Head of caudate nucleus (tissue), 42 donors: ENCODE measurements around the gene DND1.
"Not testable (repeated sequence)": the region's sequence is repeated elsewhere in the genome, so short reads cannot be mapped to it uniquely, and the experiment has no call there.

Source experiments
- DNase-seq, 42 donors: peaks; one replicate each; pipeline versions ENCODE4 v3.0.0 to v3.0.0-alpha.2; 2020 to 2021; ENCODE audit warnings: mixed read lengths in 7 of 42
- intact Hi-C: fragments of 100-400 bp; cut with DNase I; formaldehyde crosslinking; loops from one replicate; pipeline ENCODE4 v1.15.0; 2022

The DND1 gene

DNA sequence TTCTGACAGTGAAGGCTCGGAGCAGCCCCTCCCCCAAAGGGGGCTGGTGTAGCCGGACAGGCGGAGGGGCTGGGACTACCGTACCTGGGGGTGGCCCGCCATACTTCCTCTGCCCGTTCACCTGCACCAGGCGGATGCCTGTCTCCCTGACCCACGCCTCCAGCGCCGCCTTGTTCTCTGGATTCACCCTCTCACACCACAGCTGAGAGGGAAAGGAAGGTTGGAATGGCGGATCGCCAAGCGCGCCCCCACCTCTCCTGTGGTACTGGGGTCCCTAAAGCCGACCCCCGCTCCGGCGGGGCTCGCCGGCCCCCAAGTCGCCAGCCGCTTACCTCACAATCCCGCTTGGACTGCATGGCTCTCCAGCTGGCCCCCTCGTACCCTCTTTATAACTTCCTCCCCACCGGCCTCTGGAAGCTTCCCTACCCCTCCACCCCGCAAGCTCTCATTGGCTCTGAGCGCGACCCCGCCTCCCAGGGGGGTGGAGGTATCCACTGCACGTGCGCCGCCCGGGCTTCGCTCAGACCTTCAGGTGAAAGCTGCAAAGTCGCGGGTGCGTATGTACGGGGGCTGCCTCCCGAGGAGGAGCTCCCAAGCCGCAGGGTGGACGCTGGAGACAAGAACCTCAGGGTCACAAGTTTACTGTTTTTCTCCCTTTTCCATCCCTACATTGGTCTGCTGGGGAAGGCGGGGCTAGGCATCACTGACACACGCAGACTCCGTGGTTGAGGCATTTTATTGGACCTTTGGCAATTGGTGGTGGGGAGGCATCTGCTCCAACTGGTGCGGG lies at the start of gene DND1:
Gene DND1 (minus strand): TSS at position 390 of the 790 bp plus-strand sequence. CDS start 34 bp downstream, at position 356.
- peak in 1 of 42 donors; percentile 36 for DNase-seq
- intact Hi-C loops = no loop called here

DNA sequence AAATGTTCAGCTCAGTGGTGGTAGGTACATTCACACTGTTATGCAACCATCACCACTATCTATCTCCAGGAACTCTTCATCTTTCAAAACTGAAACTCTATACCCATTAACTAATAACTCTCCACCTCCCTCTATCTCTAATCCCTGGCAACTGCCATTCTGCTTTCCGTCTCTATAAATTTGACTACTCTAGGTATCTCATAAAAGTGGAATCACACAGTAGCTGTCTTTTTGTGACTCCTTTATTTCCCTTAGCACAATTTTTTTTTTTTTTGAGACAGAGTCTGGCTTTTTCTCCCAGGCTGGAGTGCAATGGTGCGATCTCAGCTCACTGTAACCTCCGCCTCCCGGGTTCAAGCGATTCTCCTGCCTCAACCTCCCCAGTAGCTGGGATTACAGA lies 48.0 kb upstream of the DND1 start:
- DNase-seq, intact Hi-C loops: not testable (repeated sequence)

- DNase-seq, intact Hi-C loops: not testable (repeated sequence)
Observed at GRCh38 chr5:140720738-140721137, 47.4 kb upstream of the DND1 start.

- intact Hi-C loops = no loop called here
Observed at GRCh38 chr5:140718266-140718592, 44.9 kb upstream of the DND1 start.

GRCh38 chr5:140716238-140716637 lies 42.9 kb upstream of the DND1 start:
- DNase-seq, intact Hi-C loops: not testable (repeated sequence)

More at GRCh38 chr5:140718266-140718592, 44.9 kb upstream of the DND1 start:
- DNase-seq = no peak

GRCh38 chr5:140713562-140714094 lies 40.3 kb upstream of the DND1 start:
- no peak for DNase-seq
- intact Hi-C loops = no loop called here

- intact Hi-C loops = no loop called here
- DNase-seq = no peak
Observed at GRCh38 chr5:140711794-140712193, 38.4 kb upstream of the DND1 start.

DNA sequence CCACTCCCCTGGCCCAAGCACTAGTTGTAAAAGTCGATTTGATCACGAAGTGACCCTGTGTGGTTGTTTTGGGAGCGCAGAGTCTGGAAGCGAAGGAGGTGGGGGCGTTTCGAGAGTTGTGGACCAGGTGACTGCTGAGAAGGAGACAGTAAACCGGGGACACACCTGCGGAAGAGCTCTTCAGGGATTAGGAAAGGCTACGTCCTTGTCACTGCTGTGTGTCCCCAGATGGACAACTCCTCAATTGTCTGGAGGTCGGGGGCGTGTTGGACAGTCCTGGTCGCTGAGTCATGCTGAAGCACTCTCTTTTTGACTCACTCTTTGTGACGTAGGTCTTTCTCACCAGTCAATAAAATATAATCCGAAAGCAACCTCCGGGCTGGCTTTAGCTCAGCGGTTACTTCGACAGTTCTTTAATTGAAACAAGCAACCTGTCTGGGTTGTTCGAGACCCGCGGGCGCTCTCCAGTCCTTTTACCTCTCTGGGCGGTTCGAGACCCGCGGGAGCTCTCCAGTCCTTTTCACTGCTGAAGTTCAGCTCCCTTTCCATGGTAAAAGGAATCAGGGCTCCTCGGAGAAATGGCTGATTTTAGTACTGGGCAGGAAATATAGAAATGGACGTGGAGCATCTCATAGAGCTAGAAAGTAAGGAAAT lies 37.6 kb upstream of the DND1 start:
- intact Hi-C loops = no loop called here
- DNase-seq = peak; percentile 25 to 93 (median 66)

GRCh38 chr5:140708787-140709186 lies 35.4 kb upstream of the DND1 start:
- intact Hi-C loops = loop anchor here (10.0 kb wide), 1 partner anchor 344 kb away; the partner anchor contains the start of gene SLC4A9
- DNase-seq = peak in 1 of 42 donors; percentile 17

GRCh38 chr5:140707812-140708211 lies 34.4 kb upstream of the DND1 start:
- intact Hi-C loops = loop anchor here (10.0 kb wide), 1 partner anchor 343 kb away; the partner anchor contains the start of gene SLC4A9
- no peak for DNase-seq

- DNase-seq = peak; percentile 87 to 99 (median 98)
- intact Hi-C loops = loop anchor here (5.0 to 10.0 kb wide), 2 partner anchors 38 to 336 kb away; partner anchors contain the start of genes SLC4A9 and WDR55
Observed at GRCh38 chr5:140700177-140701144, 27.1 kb upstream of the DND1 start, which contains the start of gene ZMAT2. Gene ZMAT2, plus strand, starts transcription at chr5:140700447. Its CDS starts 14 bp downstream, at chr5:140700461.

DNA sequence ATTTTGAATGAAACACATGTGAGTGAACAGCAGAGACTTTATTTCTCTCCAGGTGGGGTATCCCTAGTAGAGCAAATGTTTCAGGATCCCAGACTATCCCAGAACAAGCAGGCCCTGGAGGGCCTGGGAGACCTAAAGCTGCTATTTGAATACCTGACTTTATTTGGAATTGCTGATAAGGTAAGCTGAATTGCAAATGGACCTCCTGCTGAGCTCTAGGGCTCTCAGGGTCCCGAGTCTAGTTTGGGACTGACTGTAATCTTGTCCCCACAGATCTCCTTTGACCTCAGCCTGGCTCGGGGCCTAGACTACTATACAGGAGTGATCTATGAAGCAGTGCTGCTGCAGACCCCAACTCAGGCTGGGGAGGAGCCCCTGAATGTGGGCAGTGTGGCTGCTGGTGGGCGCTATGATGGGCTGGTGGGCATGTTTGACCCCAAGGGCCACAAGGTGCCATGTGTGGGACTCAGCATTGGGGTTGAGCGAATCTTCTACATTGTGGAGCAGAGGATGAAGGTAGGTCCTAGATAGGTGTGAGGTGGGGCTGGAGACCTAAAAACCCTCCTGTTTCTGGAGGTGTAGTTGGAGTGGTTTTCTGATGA lies 23.6 kb upstream of the DND1 start:
- intact Hi-C loops = loop anchor here (10.0 kb wide), 1 partner anchor 132 kb away; the partner anchor contains the start of genes APBB3 and SLC35A4

GRCh38 chr5:140694276-140694675 lies 20.9 kb upstream of the DND1 start:
- peak in 1 of 42 donors; percentile 4 for DNase-seq
- intact Hi-C loops = loop anchor here (10.0 kb wide), 1 partner anchor 129 kb away; the partner anchor contains the start of genes APBB3 and SLC35A4

More for the DNA sequence above, 23.6 kb upstream of the DND1 start:
- DNase-seq = peak in 1 of 42 donors; percentile 22

- peak; percentile 88 to 97 (median 94) for DNase-seq
- intact Hi-C loops = loop anchor here (10.0 kb wide), 1 partner anchor 126 kb away; the partner anchor contains the start of genes APBB3 and SLC35A4
Observed at GRCh38 chr5:140690941-140691924, 17.9 kb upstream of the DND1 start, which contains the start of the genes HARS1 and HARS2. Gene HARS1, minus strand, starts transcription at chr5:140691370. Its CDS starts 66 bp downstream, at chr5:140691304. Gene HARS2, plus strand, starts transcription at chr5:140691455. Its CDS starts 194 bp downstream, at chr5:140691649.

DNA sequence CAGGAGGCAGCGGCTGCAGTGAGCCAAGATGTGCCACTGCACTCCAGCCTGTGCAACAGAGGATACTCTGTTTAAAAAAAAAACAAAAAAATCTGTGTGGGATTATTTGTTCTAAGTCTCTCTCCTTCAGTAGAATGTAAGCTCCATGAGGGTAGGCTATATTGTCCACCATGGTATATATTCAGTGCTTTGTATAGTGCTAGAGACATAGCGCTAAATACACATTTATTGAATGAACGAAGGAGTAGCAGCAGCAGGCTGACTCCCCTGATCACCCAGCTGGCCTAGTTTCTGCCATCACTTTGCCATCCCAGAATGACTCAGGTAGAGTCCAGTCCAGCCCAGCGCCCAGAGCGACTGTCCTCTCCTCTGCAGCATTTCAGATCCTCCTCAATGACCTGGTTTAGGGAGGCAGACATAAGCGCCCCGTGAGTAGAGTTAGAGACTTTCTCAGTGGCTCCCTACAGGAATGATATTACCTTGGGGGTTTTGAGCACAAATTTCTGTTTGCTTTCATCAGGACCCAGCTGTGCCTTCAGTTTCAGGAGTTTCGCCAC lies 17.1 kb upstream of the DND1 start:
- intact Hi-C loops = loop anchor here (10.0 kb wide), 1 partner anchor 126 kb away; the partner anchor contains the start of genes APBB3 and SLC35A4
- no peak for DNase-seq

DNA sequence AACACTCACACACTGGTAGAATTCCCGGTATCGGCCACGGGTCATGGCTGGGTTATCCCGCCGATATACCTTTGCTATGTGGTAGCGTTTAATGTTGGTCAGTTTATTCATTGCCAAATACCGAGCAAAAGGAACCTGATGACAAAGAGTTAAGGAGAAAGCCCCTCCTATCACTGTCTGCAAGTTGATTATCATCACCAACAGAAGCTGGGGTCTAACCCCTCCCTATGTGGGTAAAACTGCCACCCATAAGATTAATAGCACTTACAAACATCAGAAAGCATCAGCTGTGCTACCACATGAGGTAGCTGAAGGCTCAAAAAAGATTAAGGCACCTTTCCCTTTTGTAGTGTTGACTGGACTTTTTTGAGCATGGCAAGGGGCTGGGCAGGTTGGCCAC lies 5.6 kb upstream of the DND1 start:
- DNase-seq = no peak
- intact Hi-C loops = no loop called here
